DMS 273 (cell line): ENCODE results near the gene PKIG.

Source experiments
- DNase-seq: peaks from one replicate; lab custom pipeline; 2025; ENCODE audit not compliant: unreplicated experiment; lab: John Stamatoyannopoulos, UW

The PKIG gene

DNA sequence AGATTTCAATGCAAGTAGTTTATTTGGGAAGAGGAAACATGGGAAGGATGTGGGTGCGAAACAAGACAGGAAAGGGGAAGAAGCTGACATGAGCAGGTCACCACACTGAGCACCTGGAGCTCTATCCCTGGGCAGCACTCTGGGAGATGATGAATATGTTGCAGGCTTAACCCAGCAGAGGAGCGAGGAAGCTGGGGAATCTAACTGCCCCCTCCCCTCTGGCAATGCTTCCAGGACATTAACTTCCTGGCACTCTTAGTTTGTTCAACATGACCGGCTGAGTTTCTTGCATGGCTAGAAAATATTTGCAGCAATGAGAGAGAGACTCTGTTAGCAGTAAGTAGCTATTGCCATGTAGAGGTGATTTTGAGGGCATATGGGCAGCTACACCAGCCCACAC is 74.1 kb downstream of the PKIG start:
- DNase-seq: no peak

GRCh38 chr20:44657875-44658274 is 75.5 kb downstream of the PKIG start:
- DNase-seq: no peak

DNA sequence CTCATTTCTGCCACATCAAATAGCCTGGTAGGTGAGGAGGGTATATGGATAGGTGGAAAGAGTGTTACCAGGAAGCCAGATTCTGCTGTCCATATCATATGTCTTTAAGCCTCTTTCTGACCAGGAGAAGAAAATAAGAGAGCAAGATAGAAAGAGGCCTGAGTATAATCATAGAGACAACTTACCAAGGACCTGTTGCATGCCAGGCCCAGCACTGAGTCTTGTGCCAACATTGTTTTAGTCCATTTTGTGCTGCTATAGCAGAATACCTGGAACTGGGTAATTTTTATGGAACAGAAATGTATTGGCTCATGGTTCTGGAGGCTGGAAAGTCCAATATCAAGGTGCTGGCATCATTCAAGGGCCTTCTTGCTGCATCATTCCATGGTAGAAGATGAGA is 76.4 kb downstream of the PKIG start:
- no peak for DNase-seq

GRCh38 chr20:44659931-44660330 is 77.6 kb downstream of the PKIG start:
- no peak for DNase-seq

DNA sequence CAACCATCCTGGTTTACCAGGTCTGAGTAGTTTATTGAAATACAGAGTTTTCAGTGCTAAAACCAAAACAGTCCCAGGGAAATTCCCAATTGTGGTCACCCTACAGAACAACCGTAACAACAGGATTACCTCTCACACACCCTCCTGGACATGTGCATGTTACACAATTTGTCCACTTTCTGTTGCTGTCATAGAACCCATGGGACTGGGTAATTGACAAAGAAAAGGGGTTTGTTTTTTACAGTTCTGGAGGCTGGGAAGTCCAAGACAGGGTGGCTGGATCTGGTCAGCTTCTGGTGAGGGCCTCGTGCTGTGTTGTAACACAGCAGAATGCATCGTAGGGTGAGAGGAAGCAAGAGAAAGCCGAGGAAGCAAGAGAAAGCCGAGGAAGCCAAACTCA is 78.2 kb downstream of the PKIG start:
- no peak for DNase-seq

GRCh38 chr20:44662261-44662660 is 79.9 kb downstream of the PKIG start:
- no peak for DNase-seq

DNA sequence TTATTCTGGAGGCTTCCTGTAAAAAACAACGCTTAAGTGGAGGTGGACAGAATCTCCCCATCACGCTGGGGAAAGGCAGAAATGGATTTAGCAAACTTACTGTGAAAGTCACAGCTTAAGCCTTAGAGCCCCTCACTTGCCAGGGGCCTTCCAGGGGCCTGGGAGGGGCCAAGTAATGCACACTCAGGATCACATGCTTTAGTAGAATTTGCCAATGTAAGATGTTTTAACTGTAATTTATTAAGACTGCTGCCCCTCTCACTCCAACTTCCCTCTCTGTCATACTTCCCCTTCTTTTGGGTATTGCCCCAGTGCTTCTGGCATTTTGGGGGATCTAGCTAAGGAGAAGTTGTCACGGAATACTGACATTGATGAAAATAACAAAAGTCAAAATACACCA is 81.8 kb downstream of the PKIG start:
- DNase-seq: no peak

DNA sequence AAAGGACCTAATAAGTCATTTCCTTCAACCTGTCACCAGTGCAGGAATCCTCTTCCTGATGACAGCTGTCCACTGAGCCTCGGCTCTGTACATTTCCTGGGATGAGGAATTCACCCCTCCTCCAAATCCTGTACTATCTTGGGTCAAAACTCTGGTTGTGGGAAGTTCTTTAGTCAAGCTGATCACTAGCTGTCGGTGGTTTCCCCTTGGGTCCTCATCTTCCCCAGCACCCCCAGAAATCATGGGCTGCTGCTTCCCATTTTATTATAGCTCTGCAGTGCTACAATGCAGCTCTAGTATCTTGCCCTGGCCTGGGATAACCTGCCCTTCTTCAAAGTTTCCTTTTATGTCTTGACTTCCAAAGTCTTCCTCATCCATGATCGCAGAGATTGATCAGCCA is 83.7 kb downstream of the PKIG start:
- no peak for DNase-seq
